ENCODE results near the gene PLEK2.

DNA sequence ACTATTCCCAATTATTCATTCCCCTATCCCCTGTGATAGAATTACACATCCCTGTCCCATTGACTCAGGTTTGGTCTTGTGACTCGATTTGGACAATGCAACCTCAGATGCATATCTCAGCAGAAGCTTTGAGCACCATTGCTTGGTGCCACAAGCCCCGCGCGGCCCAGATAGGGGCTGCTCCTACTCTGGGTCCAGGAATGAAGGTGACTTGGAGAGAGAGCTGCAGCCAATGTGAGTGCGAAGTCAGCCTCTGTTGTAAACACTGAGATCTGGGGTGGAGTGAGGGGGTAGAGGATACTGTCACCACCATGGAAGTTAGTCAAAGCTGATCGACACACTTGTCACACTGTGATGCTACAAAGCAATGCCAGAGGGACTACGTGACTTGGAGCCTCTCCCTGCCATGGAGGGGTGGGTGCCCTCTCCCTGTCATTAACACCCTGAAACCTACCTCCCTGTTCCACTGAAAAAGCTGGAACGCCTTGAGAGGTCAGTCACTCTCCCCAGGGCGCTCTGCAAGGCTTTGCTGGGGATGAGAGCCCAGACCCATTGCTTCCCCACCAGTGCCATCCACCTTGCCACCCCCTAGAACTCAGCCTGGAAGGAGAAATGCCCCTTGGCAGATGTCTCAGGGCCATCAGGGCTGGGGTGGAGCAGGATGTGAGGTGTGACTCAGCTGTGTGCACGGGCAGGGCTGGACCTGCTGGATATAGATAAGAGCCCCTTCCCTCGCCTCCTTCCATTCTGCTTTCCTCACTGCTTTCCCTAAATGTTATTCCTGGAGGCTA lies 6.6 kb upstream of the PLEK2 start:
- TF ChIP-seq CTCF (conservative IDR thresholded peaks at IDR 0.05 in 1 of 2, IDR thresholded peaks at IDR 0.05 in 1 of 2; ENCODE audit: low read depth in 1 of 2, low read length in 2 of 2) = no peak
- TF ChIP-seq EZH2 (IDR thresholded peaks at IDR 0.05; ENCODE audit: low read length, missing control alignments) = no peak

All from fibroblast of lung (primary cell).